ENCODE data around the gene VSIG2.

Gene VSIG2

GRCh38 chr11:124756753-124757227 is 4.7 kb upstream of the VSIG2 start:
- Histone ChIP-seq H3F3A (ENCODE audit: insufficient read depth, low read length) (no peaks in the 10 kb centered on the region), H3K4me3 (ENCODE audit: low read depth, low read length, poor library complexity, severe bottlenecking) (no peak overlapping the region), H3K9me3 (ENCODE audit: low read length) (no peaks in the 10 kb centered on the region), H3K79me2 (ENCODE audit: insufficient read depth, low read length) (no peaks in the 10 kb centered on the region), H3K4me1 (ENCODE audit: insufficient read depth, low read length, severe bottlenecking) (peaks cover 2% of the 10 kb centered on the region), H3K36me3 (ENCODE audit: insufficient read depth, low read length) (no peaks in the 10 kb centered on the region), H3K9ac (ENCODE audit: low read length) (no peak overlapping the region), H3K4me2 (ENCODE audit: low read length) (no peak overlapping the region), H3K27ac (ENCODE audit: low read depth, low read length, poor library complexity, severe bottlenecking) (no peak overlapping the region), H2AFZ (ENCODE audit: low read length) (no peak overlapping the region), H3K9me2 (ENCODE audit: low read depth, low read length) (no peaks in the 10 kb centered on the region), H4K20me1 (ENCODE audit: insufficient read depth, low read length) (no peaks in the 10 kb centered on the region), H3K27me3 (ENCODE audit: insufficient read depth, low read length) (0 out of 2 replicates have a peak, but pooled peaks cover 13% of the 10 kb centered on the region)
- no peak for TF ChIP-seq CTCF (IDR thresholded peaks at IDR 0.05; ENCODE audit: low read length)
- TF ChIP-seq EZH2 (IDR thresholded peaks at IDR 0.05; ENCODE audit: borderline replicate concordance, low read length) = no peak

GRCh38 chr11:124756033-124756752 is 4.1 kb upstream of the VSIG2 start:
- Histone ChIP-seq H3K4me2 (ENCODE audit: low read length) (no peak overlapping the region), H3K27ac (ENCODE audit: low read depth, low read length, poor library complexity, severe bottlenecking) (no peak overlapping the region), H3K36me3 (ENCODE audit: insufficient read depth, low read length) (no peaks in the 10 kb centered on the region), H3K9ac (ENCODE audit: low read length) (no peak overlapping the region), H3K79me2 (ENCODE audit: insufficient read depth, low read length) (no peaks in the 10 kb centered on the region), H3K9me3 (ENCODE audit: low read length) (no peaks in the 10 kb centered on the region), H3K27me3 (ENCODE audit: insufficient read depth, low read length) (0 out of 2 replicates have a peak, but pooled peaks cover 7% of the 10 kb centered on the region), H3K4me3 (ENCODE audit: low read depth, low read length, poor library complexity, severe bottlenecking) (no peak overlapping the region), H3K9me2 (ENCODE audit: low read depth, low read length) (no peaks in the 10 kb centered on the region), H4K20me1 (ENCODE audit: insufficient read depth, low read length) (no peaks in the 10 kb centered on the region), H3F3A (ENCODE audit: insufficient read depth, low read length) (no peaks in the 10 kb centered on the region), H3K4me1 (ENCODE audit: insufficient read depth, low read length, severe bottlenecking) (no peaks in the 10 kb centered on the region), H2AFZ (ENCODE audit: low read length) (no peak overlapping the region)
- TF ChIP-seq EZH2 (IDR thresholded peaks at IDR 0.05; ENCODE audit: borderline replicate concordance, low read length) = no peak
- no peak for TF ChIP-seq CTCF (IDR thresholded peaks at IDR 0.05; ENCODE audit: low read length)

- H3K36me3 ChIP-seq (ENCODE audit: insufficient read depth, low read length) = no peaks in the 10 kb centered on the region
- no peaks in the 10 kb centered on the region for H3K9me2 ChIP-seq (ENCODE audit: low read depth, low read length)
- H3K27me3 ChIP-seq (ENCODE audit: insufficient read depth, low read length) = 0 out of 2 replicates have a peak, but pooled peaks cover 3% of the 10 kb centered on the region
- no peak overlapping the region for H2AFZ ChIP-seq (ENCODE audit: low read length)
- H3K4me3 ChIP-seq (ENCODE audit: low read depth, low read length, poor library complexity, severe bottlenecking) = no peak overlapping the region
- H3K27ac ChIP-seq (ENCODE audit: low read depth, low read length, poor library complexity, severe bottlenecking) = no peak overlapping the region
- H3K4me1 ChIP-seq (ENCODE audit: insufficient read depth, low read length, severe bottlenecking) = no peaks in the 10 kb centered on the region
- no peak overlapping the region for H3K4me2 ChIP-seq (ENCODE audit: low read length)
- H4K20me1 ChIP-seq (ENCODE audit: insufficient read depth, low read length) = no peaks in the 10 kb centered on the region
- no peaks in the 10 kb centered on the region for H3K9me3 ChIP-seq (ENCODE audit: low read length)
- no peaks in the 10 kb centered on the region for H3F3A ChIP-seq (ENCODE audit: insufficient read depth, low read length)
- H3K9ac ChIP-seq (ENCODE audit: low read length) = no peak overlapping the region
- H3K79me2 ChIP-seq (ENCODE audit: insufficient read depth, low read length) = no peaks in the 10 kb centered on the region
- TF ChIP-seq EZH2 (IDR thresholded peaks at IDR 0.05; ENCODE audit: borderline replicate concordance, low read length) = no peak
- TF ChIP-seq CTCF (IDR thresholded peaks at IDR 0.05; ENCODE audit: low read length) = no peak
Measured at GRCh38 chr11:124754710-124755109, 2.7 kb upstream of the VSIG2 start.
